Gastrocnemius medialis (tissue), 4 donors: ENCODE measurements around the gene ATG10.

Experiments
- CTCF ChIP-seq, 5 experiments: fragments of 450-650 bp in 3 of 5; fragments of 200-600 bp in 2 of 5; sonication (generic) in 2 of 5; IDR thresholded peaks in 4 of 5; conservative IDR thresholded peaks in 1 of 5; 1 replicate in 4 of 5; 2 replicates in 1 of 5; pipeline ENCODE4 v1.5.1; 2016 to 2019; ENCODE audit warnings: antibody characterized with exemption in 5 of 5, mild to moderate bottlenecking in 3 of 5, moderate library complexity in 3 of 5
- POLR2A ChIP-seq, 2 donors: fragments of 450-650 bp; IDR thresholded peaks; one replicate each; pipeline ENCODE4 v1.6.1; 2017; ENCODE audit warnings: antibody characterized with exemption in 2 of 2, mild to moderate bottlenecking in 2 of 2, moderate library complexity in 2 of 2

GRCh38 chr5:82106207-82106606, 134.4 kb downstream of the ATG10 start:
- TF ChIP-seq CTCF (IDR thresholded peaks at IDR 0.05 in 4 of 5, conservative IDR thresholded peaks at IDR 0.05 in 1 of 5) (no peak), POLR2A (IDR thresholded peaks at IDR 0.05) (no peak)
